Measurements from ENCODE around the gene TMEM225B.

- no peak for TF ChIP-seq CTCF (IDR thresholded peaks at IDR 0.05)
- no peak for TF ChIP-seq POLR2A (IDR thresholded peaks at IDR 0.05)
- TF ChIP-seq POLR2AphosphoS5 (IDR thresholded peaks at IDR 0.05): no peak
These were observed 45.0 kb upstream of the TMEM225B start for GRCh38 chr7:99553039-99553438.

Data from transverse colon (tissue), 4 donors.